Adrenal gland (tissue), 5 donors: Measurements from ENCODE around the gene CAPN2.

ENCODE experiments used
- POLR2A ChIP-seq, 2 donors: fragments of 450-650 bp; IDR thresholded peaks; one replicate each; pipeline ENCODE4 v1.6.1; 2017; ENCODE audit warnings: antibody characterized with exemption in 2 of 2, mild to moderate bottlenecking in 2 of 2, moderate library complexity in 1 of 2
- TF ChIP-seq, protein P1 (sequence below), 6 experiments: fragments of 450-650 bp in 4 of 6; fragments of 200-600 bp in 2 of 6; sonication (generic) in 1 of 6; IDR thresholded peaks; 1 replicate in 5 of 6; 2 replicates in 1 of 6; pipeline versions ENCODE4 v1.5.1 to v1.8.0; 2016 to 2021; ENCODE audit warnings: antibody characterized with exemption in 6 of 6, mild to moderate bottlenecking in 2 of 6, moderate library complexity in 1 of 6
- donor health status: DM: no; HTN: no; CAD: no.

DNA sequence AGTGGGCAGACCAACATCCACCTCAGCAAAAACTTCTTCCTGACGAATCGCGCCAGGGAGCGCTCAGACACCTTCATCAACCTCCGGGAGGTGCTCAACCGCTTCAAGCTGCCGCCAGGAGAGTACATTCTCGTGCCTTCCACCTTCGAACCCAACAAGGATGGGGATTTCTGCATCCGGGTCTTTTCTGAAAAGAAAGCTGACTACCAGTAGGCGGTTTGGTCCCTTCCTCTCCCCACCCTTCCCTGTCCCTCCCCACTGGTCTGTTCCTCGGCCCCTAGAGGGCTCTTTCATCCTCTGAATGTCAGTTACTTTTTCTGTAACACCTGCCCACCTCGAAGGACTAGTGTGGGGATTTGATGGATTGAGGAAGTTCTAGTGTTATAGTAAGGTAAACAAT is 46.9 kb downstream of the CAPN2 start:
- TF ChIP-seq, protein P1, sequence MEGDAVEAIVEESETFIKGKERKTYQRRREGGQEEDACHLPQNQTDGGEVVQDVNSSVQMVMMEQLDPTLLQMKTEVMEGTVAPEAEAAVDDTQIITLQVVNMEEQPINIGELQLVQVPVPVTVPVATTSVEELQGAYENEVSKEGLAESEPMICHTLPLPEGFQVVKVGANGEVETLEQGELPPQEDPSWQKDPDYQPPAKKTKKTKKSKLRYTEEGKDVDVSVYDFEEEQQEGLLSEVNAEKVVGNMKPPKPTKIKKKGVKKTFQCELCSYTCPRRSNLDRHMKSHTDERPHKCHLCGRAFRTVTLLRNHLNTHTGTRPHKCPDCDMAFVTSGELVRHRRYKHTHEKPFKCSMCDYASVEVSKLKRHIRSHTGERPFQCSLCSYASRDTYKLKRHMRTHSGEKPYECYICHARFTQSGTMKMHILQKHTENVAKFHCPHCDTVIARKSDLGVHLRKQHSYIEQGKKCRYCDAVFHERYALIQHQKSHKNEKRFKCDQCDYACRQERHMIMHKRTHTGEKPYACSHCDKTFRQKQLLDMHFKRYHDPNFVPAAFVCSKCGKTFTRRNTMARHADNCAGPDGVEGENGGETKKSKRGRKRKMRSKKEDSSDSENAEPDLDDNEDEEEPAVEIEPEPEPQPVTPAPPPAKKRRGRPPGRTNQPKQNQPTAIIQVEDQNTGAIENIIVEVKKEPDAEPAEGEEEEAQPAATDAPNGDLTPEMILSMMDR (IDR thresholded peaks at IDR 0.05) = no peak
- no peak for TF ChIP-seq POLR2A (IDR thresholded peaks at IDR 0.05)
